HUDEP-2 (cell line): Measurements from ENCODE around the gene CD82.
"Not testable (repeated sequence)": the region's sequence is repeated elsewhere in the genome, so short reads cannot be mapped to it uniquely, and the experiment has no call there.

Experiments
- DNase-seq, 76 experiments: peaks; one replicate each; lab custom pipeline; 2025; ENCODE audit not compliant: unreplicated experiment in 76 of 76; lab: John Stamatoyannopoulos, UW

CD82 gene

DNA sequence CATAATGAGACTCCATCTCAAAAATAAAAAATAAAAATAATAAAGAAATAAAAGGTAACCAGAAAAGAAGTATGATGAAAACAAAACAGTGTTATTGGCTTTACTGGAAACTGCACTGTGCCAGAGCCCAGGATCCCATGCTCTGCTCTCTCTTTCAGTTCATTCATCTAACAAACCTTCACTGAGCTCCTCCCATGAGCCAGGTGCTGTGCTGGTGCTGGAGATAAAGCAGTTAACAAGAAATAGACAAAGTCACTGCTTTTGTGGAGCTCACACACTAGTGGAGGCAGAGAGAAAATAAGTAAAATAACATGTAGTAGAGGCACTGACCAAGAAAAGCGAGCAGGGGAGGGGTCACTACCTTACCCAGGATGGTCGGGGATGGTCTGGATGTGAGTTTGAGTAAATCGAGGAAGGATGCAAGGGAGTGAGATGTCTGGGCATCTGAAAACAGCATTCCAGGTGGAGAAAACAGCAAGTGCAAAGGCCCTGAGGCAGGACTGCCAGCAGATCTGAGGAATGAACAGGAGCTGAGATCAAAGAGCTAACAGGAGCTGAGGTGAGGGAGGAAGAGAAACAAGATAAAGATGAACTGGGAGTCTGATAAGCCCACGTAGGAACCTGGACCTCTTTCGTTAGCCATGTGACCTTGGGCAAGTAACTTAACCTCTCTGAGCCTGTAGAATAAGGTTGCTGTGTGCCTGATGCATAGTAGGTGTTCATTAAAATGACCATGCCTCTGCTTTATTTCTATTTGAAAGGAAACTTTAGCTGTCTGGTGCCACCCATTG is 31.3 kb upstream of the CD82 start:
- no peak for DNase-seq

DNA sequence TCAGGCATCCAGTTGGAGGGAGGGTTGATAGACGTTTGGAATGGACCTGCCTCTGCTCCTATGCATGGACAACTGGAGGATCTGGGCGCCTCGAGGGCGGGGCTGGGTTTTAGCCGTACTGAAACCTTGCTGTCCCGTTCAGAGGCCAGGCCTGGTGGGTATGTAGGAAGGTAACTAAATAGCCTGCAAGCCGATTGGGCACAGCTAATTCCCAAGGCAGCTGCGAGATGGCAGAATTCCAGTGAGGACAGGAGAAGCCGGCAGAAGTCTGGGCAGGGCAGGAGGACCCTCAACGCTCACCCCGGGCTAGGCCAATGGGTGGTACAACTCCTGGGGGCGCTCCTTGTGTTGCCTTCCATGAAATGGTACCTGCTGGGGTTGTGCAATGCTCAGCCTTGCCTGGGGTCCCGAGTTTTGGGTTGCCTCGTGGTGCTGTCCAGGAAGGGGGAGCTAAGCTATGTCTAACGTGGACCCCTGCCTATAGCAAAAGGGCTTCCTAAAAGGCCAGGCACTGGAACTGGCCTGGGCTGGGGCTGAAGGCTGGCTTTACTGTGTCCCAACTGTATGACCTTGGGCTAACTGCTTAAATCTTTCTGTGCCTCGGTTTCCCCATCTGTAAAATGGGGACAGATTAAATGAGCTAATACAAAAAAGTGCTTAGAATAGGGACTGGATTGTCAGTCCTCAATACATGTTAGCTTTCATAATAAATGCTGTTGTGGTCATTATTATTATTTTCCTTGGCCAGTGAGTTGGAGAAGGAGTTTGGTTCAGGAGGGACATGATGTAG is 30.1 kb upstream of the CD82 start:
- DNase-seq = no peak

- peak in 1 of 76 experiments; percentile 12 for DNase-seq
Measured at GRCh38 chr11:44536788-44537516, 28.5 kb upstream of the CD82 start.

DNA sequence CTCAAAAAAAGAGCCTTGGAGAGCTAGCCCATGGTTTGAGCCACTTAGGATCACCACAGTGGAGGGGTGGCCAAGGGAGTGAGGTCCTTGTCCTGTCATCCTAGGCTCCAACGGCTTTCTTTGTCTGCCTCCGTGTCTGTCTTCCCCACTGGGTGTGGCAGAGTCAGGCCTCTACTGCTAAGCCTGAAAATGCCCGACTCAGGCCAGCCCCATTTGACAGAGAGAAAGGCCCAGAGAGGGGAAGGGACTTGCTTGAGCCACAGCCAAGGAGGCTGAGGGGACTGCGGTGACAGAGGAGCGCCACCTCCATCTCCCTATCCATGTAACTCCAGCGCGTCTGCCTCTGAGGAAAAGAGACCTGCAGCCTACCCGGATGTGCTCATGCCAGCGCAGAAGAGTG is 27.8 kb upstream of the CD82 start:
- DNase-seq = no peak

DNA sequence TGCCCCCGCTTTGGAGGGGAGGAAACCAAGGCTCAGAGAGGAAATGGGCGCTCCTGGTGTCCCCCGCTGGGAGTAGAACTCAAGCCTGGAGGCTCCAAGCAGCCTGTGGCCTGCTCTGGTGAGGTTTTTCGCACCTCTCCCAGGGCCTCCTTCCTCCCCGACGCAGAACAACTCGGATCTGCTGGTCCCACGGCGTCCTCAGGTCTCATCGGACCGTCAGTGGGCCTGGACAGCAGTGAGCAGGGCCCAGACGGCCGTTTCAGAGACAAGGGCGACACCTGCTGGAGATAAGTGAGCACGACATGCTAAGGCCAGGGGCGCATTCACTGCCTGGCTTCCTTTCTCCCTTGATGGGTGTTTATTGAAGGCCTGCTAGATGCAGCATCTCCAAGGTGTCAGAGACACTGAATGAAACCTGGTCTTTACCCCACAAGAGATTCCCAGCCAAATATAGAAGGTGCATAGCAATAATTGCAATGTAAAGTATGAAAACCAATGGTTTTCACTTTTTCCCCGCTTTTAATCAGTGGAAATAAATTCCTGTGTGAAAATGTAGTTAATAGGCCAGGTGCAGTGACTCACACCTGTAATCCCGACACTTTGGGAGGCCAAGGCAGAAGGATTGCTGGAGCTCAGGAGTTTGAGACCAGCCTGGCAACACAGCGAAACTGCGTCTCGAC is 26.9 kb upstream of the CD82 start:
- peak in 67 of 76 experiments; percentile 15 to 86 (median 64) for DNase-seq

- DNase-seq = no peak
Measured at GRCh38 chr11:44539971-44540370, 25.5 kb upstream of the CD82 start.

DNA sequence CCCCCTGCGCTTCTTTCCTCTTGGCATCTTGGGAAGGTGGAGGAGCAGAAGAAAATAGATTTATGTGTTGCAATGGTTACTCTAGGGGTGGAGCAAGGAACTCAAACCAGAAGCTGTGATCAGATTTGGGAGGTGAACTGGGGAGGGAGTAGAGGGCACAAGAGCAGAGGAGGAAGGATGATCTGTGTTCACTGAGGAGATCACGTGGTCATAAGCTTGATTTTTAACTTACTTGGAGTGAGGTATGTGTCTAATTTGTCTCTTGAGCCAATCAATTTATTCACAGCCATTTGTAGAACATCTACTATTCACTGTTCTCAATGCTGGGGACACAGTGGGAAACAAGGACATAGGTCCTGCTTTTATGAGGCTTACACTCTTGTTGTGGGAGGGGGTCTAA is 24.8 kb upstream of the CD82 start:
- no peak for DNase-seq

GRCh38 chr11:44542372-44542771 is 23.1 kb upstream of the CD82 start:
- no peak for DNase-seq

DNA sequence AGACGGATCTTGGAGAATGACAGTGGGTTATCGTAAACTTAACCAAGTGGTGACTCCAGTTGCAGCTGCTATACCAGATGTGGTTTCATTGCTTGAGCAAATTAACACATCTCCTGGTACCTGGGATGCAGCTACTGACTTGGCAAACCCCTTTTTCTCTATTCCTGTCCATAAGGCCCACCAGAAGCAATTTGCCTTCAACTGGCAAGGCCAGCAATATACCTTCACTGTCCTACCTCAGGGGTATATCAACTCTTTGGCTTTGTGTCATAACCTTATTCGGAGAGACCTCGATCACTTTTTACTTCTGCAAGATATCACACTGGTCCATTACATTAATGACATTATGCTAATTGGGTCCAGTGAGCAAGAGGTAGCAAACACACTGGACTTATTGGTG is 18.5 kb upstream of the CD82 start:
- DNase-seq = not testable (repeated sequence)

GRCh38 chr11:44547534-44547933 is 17.9 kb upstream of the CD82 start:
- peak in 9 of 76 experiments; percentile 20 to 58 (median 35) for DNase-seq

- peak in 7 of 76 experiments; percentile 12 to 38 (median 32) for DNase-seq
Measured at GRCh38 chr11:44548032-44548695, 17.3 kb upstream of the CD82 start.

GRCh38 chr11:44548961-44549749 is 16.3 kb upstream of the CD82 start:
- DNase-seq = not testable (repeated sequence)

- DNase-seq = peak in 74 of 76 experiments; percentile 21 to 95 (median 74)
Measured at GRCh38 chr11:44550123-44550522, 15.3 kb upstream of the CD82 start.

- DNase-seq = no peak
Measured at GRCh38 chr11:44551456-44552139, 13.9 kb upstream of the CD82 start.

DNA sequence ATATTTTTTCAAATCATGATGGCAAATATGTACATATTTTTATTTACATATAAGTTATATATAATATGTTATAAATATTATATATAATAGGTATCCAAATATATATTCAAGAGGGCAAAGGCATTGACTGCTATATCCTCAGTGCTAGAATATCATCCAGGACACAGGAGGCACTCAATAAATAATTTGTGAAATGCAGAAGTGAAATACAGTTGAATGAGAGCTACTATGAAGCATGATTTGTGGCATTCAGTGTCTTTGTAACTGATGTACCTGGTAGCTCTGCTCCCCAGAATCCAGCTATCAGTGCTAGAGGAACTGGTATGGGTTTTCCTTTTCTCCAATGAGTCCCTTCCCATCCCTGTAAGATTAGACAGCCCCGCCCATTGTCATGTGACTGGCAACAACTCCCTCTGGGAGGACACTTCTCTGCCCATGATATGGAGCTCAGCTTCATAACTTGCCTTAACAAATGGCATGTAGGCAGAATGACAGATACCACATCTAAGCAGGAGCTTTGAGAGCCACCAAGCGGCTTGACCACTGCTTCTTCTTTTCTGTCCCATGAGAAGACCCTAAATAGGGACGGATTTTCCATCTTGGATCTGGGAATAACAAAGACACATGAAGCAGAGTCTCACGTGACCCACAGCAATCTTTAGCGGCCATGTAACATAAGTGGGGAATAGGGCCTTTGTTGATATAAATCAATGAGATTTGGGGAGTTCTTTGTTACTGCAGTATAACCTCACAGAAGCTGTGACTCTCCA is 10.2 kb upstream of the CD82 start:
- peak in 16 of 76 experiments; percentile 15 to 46 (median 33) for DNase-seq

DNA sequence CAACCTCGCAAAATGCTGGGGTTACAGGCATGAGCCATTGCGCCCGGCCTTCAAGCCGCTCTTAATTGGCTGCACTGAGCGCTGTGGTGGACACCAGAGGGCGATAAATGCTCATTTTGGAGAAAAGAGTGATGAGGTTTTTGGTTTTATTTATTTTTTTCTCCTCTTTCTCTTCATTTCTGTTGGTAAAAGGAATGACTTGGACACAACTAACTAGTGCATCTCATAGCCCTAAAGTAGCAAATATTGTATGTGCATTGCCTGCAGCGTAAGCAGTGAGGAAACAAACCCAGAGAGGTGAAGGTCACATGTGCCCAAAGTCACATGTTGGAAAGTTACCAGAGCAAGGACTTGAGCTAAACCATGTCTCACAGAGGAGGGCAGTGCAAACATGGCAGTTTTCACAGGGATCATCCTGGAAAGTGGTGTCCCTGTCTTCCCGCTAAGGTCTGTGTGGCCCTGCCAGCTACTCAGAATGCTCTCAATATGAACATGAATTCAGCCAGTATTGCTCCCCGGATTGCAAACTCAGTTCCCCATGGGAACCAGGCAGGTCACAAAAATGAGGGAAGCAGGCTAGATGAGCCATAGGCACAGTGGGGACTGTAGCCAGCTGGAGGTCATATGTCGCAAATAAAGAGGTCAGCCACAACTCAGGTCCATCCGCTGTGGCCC is 8.6 kb upstream of the CD82 start:
- peak in 63 of 76 experiments; percentile 9 to 85 (median 58) for DNase-seq

- DNase-seq = no peak
Measured at GRCh38 chr11:44557464-44557863, 8.0 kb upstream of the CD82 start.
